Adrenal gland (tissue), 5 donors: Measurements from ENCODE around the gene H2BK1.

ENCODE experiments used
- CTCF ChIP-seq, 6 experiments: fragments of 450-650 bp in 4 of 6; fragments of 200-600 bp in 2 of 6; sonication (generic) in 1 of 6; IDR thresholded peaks; 1 replicate in 5 of 6; 2 replicates in 1 of 6; pipeline versions ENCODE4 v1.5.1 to v1.8.0; 2016 to 2021; ENCODE audit warnings: antibody characterized with exemption in 6 of 6, mild to moderate bottlenecking in 2 of 6, moderate library complexity in 1 of 6
- POLR2A ChIP-seq, 2 donors: fragments of 450-650 bp; IDR thresholded peaks; one replicate each; pipeline ENCODE4 v1.6.1; 2017; ENCODE audit warnings: antibody characterized with exemption in 2 of 2, mild to moderate bottlenecking in 2 of 2, moderate library complexity in 1 of 2
- donor health status: DM: no; HTN: no; CAD: no.

- TF ChIP-seq POLR2A (IDR thresholded peaks at IDR 0.05): no peak
- TF ChIP-seq CTCF (IDR thresholded peaks at IDR 0.05): no peak
Observed at GRCh38 chr7:151246102-151246850, 36.0 kb upstream of the H2BK1 start.
